ENCODE measurements around the gene LY6G6F.

DNA sequence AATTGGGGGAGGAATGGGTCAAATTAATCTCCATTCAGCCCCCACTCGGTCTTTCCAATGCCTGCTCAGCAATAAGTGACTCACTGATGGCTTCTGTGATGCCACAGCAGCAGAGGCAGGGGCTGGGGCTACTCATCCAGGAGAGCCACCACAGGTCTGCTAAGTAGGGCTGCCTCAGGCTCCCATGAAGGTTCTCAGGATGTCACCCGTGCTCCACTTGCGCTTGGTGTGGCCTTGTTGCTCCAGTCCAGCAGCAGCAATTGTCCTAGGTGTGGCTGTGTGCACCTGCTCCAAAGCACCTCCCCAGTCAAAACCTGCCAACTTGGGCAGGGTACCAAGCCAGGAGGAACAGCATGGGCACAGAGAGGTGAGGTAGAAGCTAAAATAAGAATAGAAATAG is 15.5 kb downstream of the LY6G6F start:
- TF ChIP-seq, protein P1, sequence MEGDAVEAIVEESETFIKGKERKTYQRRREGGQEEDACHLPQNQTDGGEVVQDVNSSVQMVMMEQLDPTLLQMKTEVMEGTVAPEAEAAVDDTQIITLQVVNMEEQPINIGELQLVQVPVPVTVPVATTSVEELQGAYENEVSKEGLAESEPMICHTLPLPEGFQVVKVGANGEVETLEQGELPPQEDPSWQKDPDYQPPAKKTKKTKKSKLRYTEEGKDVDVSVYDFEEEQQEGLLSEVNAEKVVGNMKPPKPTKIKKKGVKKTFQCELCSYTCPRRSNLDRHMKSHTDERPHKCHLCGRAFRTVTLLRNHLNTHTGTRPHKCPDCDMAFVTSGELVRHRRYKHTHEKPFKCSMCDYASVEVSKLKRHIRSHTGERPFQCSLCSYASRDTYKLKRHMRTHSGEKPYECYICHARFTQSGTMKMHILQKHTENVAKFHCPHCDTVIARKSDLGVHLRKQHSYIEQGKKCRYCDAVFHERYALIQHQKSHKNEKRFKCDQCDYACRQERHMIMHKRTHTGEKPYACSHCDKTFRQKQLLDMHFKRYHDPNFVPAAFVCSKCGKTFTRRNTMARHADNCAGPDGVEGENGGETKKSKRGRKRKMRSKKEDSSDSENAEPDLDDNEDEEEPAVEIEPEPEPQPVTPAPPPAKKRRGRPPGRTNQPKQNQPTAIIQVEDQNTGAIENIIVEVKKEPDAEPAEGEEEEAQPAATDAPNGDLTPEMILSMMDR (IDR thresholded peaks at IDR 0.05) = no peak
- TF ChIP-seq POLR2AphosphoS5 (IDR thresholded peaks at IDR 0.05) = no peak
